HG03103 (cell line): ENCODE results near the gene SPATS2L.

Source experiments
- ATAC-seq: cut with Tn5 transposase; IDR thresholded peaks from one replicate; pipeline ENCODE4 v1.9.1; 2021; ENCODE audit warnings: low read depth; ENCODE audit not compliant: unreplicated experiment

The SPATS2L gene

GRCh38 chr2:200306196-200306930 is at the start of gene SPATS2L:
SPATS2L (plus strand) TSS chr2:200306693; CDS start chr2:200389245, 82,552 bp downstream.
- ATAC-seq = peak; percentile 57

- ATAC-seq = no peak
Observed at GRCh38 chr2:200257570-200257969, 48.9 kb upstream of the SPATS2L start.

DNA sequence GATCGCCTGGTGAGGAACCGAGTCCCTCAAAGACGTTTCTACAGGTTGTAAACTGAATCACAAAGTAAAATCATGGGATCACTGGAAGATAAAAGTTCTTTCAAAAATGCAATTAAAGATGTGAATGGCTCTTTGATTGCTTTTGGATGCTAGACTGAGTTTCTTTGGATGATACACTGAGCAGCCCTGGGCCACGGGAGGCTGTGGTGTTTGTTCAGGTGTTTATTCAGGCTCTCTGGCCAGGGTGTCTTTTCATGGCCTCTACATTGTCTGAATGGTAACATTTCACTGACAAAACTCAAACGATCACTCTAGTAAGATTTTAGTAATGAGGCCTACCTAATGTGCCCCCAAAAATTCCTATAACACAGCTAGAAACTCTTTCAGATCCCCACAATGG is 48.4 kb upstream of the SPATS2L start:
- no peak for ATAC-seq

- no peak for ATAC-seq
Observed at GRCh38 chr2:200258881-200259576, 47.5 kb upstream of the SPATS2L start.

DNA sequence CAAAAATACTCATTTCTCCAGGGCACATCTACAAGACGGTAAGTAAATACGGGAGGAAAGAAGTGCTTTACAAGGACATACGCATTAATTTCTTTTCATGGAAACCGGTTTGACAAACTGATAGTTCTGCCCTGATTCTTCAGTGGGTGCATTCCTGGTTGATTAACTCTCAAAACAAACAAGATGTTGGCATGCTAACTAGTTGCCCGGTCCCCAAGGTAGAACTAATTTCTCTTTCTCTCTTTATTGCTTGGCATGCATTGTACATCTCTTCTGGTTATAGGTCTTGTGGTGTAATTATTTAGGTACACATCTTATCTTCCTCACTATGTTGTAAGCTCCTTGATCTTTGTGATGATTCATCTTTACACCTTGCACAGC is 46.9 kb upstream of the SPATS2L start:
- no peak for ATAC-seq

DNA sequence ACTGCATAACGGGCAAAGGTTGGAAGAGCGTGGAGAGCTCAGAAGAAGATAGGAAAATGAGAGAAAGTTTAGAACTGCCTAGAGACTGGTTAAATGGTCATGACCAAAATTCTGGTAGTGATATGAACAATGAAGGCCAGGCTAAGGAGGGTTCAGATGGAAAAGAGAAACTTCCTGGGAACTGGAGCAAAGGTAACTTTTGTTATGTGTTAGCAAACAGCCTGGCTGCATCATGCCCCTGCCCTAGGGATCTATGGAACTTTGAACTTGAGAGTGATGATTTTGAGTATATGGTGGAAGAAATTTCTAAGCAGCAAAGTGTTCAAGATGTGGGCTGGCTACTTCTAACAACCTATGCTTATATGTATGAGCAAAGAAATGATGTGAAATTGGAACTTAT is 44.4 kb upstream of the SPATS2L start:
- ATAC-seq = no peak

GRCh38 chr2:200263279-200263678 is 43.2 kb upstream of the SPATS2L start:
- no peak for ATAC-seq

GRCh38 chr2:200264631-200265030 is 41.9 kb upstream of the SPATS2L start:
- ATAC-seq = no peak

DNA sequence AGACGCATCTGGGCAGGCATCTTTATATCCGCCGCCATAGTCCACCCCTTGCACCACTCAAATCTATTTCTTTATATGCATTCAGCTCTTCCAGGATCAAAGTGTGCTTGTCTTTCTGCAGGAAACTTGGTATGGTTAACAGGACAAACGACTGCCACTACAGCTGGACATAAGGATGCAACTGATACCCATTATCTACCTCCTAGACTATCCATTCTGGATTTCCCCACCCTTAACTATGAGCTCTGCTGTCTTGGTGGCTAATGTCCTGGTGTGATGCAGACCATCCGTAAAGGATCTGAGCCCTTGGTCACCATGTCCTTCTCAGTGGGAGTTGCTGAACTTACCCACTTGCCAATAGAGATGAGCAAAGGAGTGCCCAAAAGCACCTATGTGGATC is 40.1 kb upstream of the SPATS2L start:
- ATAC-seq = no peak

DNA sequence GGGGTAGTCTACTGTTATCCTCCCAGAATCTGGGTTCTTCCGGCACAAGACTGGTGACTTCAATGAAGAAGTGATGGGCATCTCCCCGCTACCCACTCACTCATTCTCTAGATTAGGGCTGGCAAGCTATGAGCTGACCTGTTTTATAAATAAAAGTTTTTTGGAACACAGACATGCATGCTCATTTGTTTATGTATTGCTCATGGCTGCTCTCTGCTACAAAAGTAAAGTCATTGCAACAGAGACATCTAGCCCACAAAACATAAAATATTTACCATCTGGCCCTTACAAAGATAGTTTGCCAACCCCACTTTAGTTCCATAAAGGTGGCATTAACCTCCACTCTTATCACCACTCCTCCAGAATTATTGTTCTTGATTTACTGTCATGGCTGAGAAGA is 39.1 kb upstream of the SPATS2L start:
- no peak for ATAC-seq

GRCh38 chr2:200270732-200271131 is 35.8 kb upstream of the SPATS2L start:
- no peak for ATAC-seq

DNA sequence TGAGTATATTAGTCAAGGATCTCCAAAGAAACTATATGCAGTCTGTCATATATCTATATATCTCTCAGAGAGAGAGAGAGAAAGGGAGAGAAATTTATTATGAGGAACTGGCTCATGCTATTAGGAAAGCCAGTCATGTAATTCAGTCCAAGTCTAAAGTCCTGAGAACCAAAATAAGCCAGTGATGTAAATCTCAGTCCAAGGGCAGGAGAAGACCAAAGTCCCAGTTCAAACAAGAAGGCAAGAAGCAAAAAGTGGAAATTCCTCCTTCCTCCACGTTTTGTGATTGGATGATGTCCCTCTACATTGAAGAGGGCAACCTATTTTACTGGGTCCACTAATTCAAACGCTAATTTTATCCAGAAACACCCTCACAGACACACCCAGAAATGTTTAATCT is 34.2 kb upstream of the SPATS2L start:
- ATAC-seq = no peak

DNA sequence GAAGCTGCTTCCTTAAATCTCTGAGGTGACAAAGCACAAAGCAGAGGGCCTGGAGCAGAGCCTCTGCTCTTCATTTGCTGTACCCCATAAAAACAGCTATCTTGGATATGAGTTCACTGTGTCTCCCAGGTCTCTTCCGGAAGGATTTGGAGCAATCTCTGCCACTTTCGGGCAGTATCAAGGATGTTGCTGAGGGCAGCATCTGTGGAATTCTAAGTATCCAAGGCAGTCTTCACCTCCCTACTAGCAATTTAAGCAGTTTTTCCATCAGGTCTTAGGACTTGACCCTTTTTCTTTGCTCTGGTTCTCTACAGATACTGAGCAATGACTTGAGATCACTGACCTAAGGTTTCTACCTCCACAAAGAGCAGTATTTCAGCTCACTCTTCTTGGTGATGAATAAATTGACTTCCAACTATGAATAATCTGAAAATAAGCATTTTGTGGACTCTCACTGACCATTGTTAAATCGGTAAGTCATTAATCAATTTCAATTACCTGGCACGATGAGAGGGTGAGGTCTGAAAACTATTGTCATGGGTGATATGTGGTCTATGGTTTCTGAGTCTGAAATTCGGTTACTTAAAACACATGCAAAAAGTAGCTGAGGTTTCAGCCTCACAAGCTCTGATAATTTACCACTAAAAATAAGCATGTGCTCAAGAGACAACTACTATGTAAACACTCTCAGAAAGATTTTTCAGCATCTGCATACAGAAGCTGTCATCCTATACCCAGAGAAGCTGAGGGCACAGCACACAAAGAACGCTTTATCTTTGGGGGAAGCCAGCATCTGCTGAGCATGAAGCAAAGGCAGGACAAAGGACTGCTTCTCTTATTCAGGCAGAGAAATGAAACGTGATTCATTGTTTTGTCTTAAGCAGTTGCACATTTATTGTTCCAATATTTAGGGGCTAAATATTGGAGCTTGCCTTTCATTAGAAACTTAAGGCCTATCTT is 32.1 kb upstream of the SPATS2L start:
- ATAC-seq = no peak

GRCh38 chr2:200275295-200276013 is 31.0 kb upstream of the SPATS2L start:
- no peak for ATAC-seq

DNA sequence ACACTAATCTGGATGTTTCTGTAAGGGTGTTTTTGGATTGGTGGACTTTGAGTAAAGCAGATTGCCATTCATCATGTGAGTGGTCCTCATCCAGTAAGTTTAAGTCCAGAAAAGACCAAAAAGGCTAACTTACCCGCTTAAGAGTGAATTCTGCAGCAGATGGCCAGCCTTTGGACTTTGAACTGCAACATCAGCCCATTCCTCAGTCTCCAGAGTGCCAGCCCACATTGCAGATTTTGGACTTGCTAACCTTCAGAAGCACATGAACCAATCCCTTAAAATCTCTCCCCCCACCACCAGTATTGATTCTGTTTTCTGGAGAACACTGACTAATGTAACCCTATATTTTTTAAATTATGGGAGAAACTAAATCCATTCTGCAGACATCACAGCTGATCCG is 30.0 kb upstream of the SPATS2L start:
- ATAC-seq = no peak

DNA sequence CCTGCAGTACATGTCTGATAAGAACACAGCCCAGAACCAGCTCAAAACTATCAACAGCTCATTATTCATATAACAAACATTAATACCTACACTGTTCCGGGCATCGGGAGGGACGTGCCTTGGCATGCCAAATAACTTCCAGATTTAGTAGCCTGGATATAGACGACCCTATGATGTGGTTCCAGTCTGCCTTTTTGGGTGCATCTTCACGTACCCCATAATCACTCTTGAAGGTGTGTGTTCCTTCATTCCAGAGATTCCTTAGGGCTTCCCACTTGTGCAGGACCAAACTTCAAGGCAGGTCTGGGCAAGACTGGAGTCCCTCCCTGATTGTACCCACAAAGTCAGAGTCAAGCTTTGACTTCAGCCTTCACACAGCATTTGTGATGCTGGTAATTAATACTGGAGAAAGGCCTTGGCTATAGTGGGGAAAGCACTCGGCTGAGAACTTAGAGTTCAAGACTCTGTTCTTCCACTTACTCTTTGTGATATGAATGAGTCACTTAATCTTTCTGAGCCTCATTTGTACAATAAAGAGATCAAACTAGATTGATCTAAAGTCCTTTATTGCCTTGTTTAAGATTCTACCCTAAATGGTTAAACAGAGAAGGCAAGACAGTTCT is 27.7 kb upstream of the SPATS2L start:
- no peak for ATAC-seq

GRCh38 chr2:200279857-200280256 is 26.6 kb upstream of the SPATS2L start:
- no peak for ATAC-seq

DNA sequence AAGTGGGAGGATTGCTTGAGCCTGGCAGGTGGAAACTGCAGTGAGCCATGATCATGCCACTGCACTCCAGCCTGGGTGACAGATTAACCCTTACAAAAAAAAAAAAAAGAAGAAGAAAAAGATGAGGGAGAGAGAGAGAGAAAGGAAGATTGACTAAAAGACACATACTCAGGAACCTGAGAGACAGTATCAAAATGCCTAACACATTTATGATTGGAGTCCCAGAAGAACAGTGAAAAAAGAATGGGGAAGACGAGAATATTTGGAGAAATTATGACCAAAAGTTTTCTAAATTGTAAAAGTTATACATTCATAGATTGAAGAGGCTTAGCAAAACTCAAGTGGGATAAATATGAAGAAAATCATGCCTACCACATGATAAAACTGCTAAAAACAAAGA is 19.9 kb upstream of the SPATS2L start:
- no peak for ATAC-seq

DNA sequence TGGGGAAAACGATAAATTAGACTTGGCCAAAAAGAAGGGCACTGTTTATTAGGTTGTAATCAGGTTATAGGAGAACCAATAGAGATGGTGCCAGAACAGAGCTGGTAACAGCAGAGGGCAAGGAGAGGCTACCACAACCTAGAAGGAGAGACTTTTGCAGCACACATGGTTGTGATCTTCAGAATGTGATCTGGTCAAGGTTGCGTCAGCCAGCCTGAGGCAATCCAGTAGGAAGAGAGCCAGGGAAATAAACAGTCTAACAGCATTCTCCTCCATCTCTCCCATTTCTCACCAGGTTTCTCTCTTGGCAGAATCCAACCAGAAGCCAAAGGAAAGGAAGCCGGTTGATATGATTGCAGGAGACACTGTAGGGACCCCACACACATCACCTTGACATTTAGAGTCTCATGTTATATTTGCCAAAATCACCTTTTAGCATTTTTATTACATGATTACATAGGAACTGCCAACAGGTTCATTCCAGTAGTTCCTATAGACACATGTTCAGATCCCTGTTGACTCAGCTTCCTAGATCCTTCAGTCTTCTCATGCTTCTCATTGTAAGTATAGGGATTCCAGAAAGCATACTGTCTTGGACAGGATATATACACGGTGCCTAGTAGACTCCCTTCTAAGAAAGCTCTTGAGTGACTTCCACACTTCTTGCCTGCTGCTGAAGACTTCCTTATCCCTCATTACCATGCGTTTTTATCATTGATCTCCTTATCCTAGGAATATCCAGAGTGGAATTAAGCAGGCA is 17.6 kb upstream of the SPATS2L start:
- no peak for ATAC-seq
